RCC 7860 (cell line): ENCODE results near the gene GLIS2.

ENCODE experiments used
- DNase-seq: peaks from one replicate; pipeline ENCODE4 v3.0.0-alpha.2; 2015; ENCODE audit warnings: low spot score
- FAIRE-seq: peaks from 2 replicates; lab custom pipeline; 2012; peaks lifted over from hg19 to GRCh38; lab: Jason Lieb, UNC

GLIS2 gene

GRCh38 chr16:4319454-4320421 lies 3.9 kb downstream of the GLIS2 start:
- DNase-seq (no peak), FAIRE-seq (no peak)

GRCh38 chr16:4320571-4321137 lies 4.8 kb downstream of the GLIS2 start:
- FAIRE-seq, result no peak
- no peak for DNase-seq

GRCh38 chr16:4321286-4322120 lies 5.6 kb downstream of the GLIS2 start:
- FAIRE-seq (no peak), DNase-seq (no peak)

DNA sequence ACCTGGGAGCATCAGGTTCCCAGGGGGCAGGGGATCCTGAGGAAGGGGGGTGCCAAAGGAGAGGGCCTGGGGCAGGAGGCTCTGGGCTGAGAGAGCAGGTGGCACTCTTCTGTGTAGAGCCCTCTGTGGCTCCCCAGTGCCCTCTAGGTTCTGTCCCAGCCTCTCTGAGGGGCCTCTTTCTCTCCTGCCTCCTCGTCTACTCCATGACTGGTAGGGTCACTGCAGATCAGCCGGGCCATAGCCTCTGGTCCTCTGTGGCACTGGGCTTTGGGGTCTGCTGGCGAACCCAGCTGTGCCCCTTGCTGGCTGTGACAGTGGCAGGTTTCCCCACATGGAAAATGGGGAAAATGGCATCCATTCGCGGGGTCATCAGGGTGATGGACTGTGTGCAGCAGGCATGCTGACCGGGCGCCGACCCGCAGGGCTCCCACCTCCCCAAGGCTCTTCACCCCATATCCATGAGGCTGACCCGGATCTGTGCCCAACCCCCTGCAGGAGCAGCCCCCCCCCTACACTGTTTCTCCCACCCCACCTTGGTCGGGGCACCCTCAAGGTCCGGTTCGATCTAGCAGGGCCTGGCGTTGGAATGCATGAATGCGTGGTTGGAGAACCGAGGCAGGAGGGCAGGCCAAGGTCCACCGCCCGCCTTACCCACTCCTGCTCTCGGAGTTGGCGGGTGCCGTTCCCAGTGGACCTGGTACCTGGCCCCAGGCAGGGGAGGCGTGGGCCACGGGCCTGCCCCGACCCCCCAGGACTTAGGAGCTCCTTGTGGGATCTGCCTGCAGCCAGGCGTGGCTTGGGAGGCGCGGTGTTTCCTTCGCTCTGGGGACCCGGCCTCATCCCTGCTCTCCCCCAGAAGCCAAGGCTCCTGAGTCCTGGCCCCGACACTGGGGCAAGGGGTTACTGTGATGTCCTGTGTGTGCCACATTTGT lies 6.5 kb downstream of the GLIS2 start:
- DNase-seq, result no peak
- no peak for FAIRE-seq

DNA sequence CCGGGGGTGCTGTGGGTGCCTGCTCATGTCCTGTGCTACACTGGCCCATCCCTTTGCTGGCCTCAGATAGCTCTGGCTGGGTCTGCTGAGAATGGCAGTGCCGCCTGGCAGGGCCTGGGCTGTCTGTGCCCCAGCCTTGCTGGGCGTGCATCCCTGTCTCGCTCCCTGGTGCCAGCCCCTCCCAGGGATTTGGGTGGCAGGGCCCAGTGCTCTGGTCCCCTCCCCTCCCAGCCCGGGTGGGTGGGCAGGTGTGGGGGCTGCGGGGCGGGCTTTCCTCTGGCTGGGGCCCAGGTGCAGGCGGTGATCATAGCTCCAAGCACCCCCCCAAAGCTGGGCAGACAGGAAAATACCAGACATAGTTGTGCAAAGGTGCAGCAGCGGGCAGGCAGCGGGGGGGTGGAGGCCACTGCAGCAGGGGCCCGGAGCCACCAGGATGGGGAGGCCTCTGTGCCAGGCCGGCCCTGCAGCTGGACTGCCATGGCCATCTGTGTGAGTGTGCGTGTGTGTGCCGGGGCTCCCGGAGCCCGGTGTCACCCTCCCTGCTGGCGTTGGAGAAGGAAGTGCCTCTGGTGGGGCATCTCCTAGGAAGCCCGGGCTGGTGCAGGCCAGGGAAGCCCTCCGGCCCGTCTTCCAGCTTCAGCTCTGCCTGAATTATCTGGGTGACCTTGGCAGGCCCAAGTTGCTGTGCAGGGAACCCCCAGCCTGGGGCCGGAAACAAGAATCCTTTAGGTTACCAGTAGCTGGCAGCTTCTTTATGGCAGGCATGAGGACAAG lies 7.4 kb downstream of the GLIS2 start:
- FAIRE-seq, result no peak
- DNase-seq, result no peak

DNA sequence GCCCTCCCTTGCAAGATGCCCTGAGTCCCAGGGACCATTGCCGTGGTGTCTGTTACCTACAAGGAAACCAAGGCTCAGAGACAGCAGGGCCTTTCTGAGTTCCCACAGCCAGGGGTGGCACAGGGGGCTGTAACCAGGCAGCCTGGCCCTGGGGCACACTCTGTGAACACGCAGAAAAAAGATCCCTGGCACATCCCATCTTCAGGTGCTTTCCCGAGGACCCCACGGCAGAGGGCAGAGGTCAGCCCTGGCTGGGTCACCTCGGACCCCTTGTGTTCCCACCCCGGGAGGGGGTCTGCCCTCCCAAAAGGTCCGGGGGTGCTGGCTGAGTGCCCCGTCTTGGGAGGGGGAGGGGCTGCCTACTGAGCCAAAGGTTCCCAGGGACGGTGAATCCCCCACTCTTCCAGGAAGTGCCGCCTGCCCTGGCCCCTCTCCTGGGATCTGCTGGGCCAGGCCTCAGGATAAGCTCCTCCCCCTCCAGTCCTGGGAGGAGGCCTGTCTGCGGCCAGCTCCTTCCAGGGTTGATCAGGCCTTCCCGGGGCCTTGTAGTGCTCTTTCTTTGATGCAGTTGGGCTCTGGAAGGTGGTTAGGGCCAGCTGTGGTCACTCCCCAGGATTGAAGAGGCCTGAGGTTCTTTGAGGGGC lies 8.1 kb downstream of the GLIS2 start:
- FAIRE-seq (no peak), DNase-seq (no peak)

GRCh38 chr16:4324492-4325252 lies 8.8 kb downstream of the GLIS2 start:
- DNase-seq (no peak), FAIRE-seq (no peak)

DNA sequence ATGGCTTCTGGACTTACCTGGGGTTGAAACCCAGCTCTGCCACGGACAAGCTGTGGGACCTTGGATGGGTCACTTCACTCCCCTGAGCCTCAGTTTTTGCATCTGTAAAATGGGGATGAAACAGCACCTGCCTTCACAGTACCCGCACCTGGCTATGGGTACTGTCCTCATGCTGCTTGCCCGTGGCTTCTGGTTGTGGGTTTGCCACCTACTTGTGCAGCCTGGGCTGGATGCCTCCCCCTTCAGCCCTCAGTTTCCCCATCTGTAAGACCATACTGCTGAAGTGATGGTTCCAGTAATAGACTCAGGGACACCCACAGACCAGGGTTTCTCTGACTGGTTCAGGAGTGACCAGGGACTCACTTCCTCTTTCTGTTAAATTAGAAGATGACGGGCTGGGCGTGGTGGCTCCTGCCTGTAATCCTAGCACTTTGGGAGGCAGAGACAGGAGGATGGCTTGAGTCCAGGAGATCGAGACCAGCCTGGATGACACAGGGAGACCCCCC lies 9.4 kb downstream of the GLIS2 start:
- FAIRE-seq (no peak), DNase-seq (no peak)

GRCh38 chr16:4327386-4328045 lies 11.6 kb downstream of the GLIS2 start:
- FAIRE-seq, result no peak
- DNase-seq, result no peak

DNA sequence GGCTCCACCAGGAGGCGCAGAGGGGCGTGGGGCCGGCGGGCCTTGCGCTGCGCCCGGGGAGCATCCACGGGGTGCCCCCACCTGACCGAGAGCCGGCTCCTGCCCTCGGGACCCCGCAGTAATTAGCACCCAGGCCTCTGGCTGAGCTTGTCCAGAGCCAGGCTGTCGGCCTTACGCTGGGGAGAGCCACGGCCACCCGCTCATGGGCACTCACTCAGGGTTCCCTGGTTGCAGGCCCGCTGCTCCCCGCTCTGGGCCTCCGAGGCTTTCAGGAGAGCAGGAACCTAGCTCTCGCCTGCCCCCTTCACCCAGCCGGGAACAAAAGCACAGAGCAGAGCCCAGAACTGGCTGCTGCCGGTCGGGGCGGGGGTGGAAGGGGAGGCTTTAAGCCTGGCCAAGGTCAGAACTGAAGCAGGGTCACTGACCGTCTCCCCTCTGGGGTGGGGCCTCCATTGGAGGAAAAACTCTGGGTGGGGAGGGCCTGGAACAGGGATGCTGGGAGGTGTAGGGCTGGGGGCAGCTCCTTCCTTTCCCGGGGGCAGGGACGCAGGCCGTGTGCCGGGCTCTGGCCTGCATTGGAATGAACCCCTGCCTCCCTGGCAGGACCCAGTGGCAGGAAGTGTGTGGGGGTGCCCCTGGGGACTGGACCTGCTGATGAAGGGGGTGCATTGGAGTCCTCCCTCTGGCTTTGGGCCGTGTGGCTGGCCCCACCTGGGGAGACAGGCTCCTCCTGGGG lies 12.3 kb downstream of the GLIS2 start:
- no peak for FAIRE-seq
- no peak for DNase-seq

- no peak for FAIRE-seq
- no peak for DNase-seq
Measured at GRCh38 chr16:4328782-4329775, 13.2 kb downstream of the GLIS2 start.

DNA sequence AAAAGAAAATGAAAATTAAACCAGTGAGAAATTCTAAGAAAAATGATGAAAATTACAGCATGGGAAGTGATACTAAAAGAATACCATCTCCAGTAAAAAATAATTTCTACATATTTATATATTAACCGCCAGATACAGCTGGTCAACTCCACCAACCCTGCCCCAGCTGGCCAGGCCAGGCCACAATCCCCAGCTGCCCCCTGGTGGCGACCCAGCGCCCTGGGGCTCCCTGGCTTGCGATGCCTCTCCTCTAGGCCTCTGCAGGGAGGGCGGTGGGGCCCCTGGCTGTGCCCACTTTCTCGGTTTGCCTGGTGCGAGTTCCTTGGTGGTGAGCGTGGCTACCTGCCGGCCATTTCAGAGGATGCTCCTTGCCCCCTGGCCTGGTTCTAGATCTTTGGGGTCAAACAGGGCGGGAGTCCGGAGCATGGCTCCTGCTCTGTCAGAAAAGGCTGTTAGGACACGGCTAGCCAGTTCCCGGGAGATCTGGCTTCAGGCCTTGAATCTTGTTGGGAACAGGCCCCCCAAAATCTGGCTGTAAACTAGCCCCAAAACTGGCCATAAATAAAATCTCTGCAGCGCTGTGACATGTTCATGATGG lies 14.5 kb downstream of the GLIS2 start:
- DNase-seq (peak; percentile 38), FAIRE-seq (no peak)

DNA sequence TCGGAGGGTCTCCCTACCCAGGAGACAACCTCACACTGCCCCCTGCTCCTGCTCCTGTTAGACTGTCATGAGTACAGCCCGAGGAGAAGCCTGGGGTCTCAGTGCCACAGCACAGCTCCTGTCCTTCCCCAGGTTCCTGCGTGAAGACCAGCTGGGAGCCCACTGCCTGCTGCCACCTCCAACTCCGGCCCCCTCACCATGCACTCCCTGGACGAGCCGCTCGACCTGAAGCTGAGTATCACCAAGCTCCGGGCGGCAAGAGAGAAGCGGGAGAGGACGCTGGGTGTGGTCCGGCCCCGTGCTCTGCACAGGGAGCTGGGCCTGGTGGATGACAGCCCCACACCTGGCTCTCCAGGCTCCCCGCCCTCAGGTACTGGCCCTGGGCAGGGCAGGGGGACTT lies 16.2 kb downstream of the GLIS2 start:
- FAIRE-seq (no peak), DNase-seq (no peak)

GRCh38 chr16:4332623-4333307 lies 16.9 kb downstream of the GLIS2 start:
- FAIRE-seq, result no peak
- no peak for DNase-seq

GRCh38 chr16:4333308-4333638 lies 17.4 kb downstream of the GLIS2 start:
- DNase-seq (no peak), FAIRE-seq (no peak)
